Smooth muscle cell (in vitro differentiated cells): Measurements from ENCODE around the gene DNER. TPM values are rescaled to one million over a fixed set of nuclear protein-coding genes. Genes with fewer than 3 reads are reported as not detected.

Experiments
- DNase-seq: peaks from one replicate; lab custom pipeline; 2025; ENCODE audit not compliant: unreplicated experiment; lab: John Stamatoyannopoulos, UW
- H2AFZ ChIP-seq: fragments of 200-600 bp; sonication (generic); 2 replicates; pipeline ENCODE4 v1.6.0; 2016; ENCODE audit warnings: antibody characterized with exemption, low read depth, mild to moderate bottlenecking
- H3F3A ChIP-seq: fragments of 200-600 bp; sonication (generic); 2 replicates; pipeline ENCODE4 v1.6.0; 2017; ENCODE audit warnings: antibody characterized with exemption, low read depth
- H3K27ac ChIP-seq: fragments of 200-600 bp; sonication (generic); 2 replicates; pipeline ENCODE4 v1.5.1; 2016; ENCODE audit warnings: low read depth, mild to moderate bottlenecking
- H3K27me3 ChIP-seq: fragments of 200-600 bp; sonication (generic); 2 replicates; pipeline ENCODE4 v1.6.1; 2016; ENCODE audit warnings: low read depth, mild to moderate bottlenecking
- H3K36me3 ChIP-seq: fragments of 200-600 bp; sonication (generic); 2 replicates; pipeline ENCODE4 v1.5.1; 2016; ENCODE audit warnings: low read depth
- H3K4me1 ChIP-seq: fragments of 200-600 bp; sonication (generic); 2 replicates; pipeline ENCODE4 v1.5.1; 2016; ENCODE audit warnings: low read depth
- H3K4me2 ChIP-seq: fragments of 200-600 bp; sonication (generic); 2 replicates; pipeline ENCODE4 v1.6.0; 2016; ENCODE audit warnings: mild to moderate bottlenecking
- H3K4me3 ChIP-seq: fragments of 200-600 bp; sonication (generic); 2 replicates; pipeline ENCODE4 v1.5.1; 2016; ENCODE audit warnings: mild to moderate bottlenecking
- H3K79me2 ChIP-seq: fragments of 200-600 bp; sonication (generic); 2 replicates; pipeline ENCODE4 v1.6.0; 2016; ENCODE audit warnings: low read depth, mild to moderate bottlenecking
- H3K9ac ChIP-seq: fragments of 200-600 bp; sonication (generic); 2 replicates; pipeline ENCODE4 v1.6.0; 2016; ENCODE audit warnings: low read depth
- H3K9me3 ChIP-seq: fragments of 200-600 bp; sonication (generic); replicated peaks from 2 replicates; pipeline ENCODE4 v1.5.1; 2016; ENCODE audit warnings: low read depth
- H4K20me1 ChIP-seq: fragments of 200-600 bp; sonication (generic); 2 replicates; pipeline ENCODE4 v1.6.0; 2016; ENCODE audit warnings: low read depth
- CTCF ChIP-seq: fragments of 200-600 bp; sonication (generic); IDR thresholded peaks from 2 replicates; pipeline ENCODE4 v1.5.1; 2017; ENCODE audit warnings: borderline replicate concordance, mild to moderate bottlenecking, antibody characterized with exemption; ENCODE audit not compliant: insufficient read depth, poor library complexity, severe bottlenecking
- WGBS: methylation state at CpG from one replicate; pipeline ENCODE4 v1.1.7; 2016; ENCODE audit warnings: low lambda C conversion rate; 5-methylcytosine and 5-hydroxymethylcytosine counted together
- polyA plus RNA-seq: library from polyadenylated mRNA; unstranded; fragments of >200 nt; fragmentation: Nextera tagmentation; extraction: Ambion mirVana; gene quantifications from 2 replicates; pipeline ENCODE4 v1.2.1, GENCODE V29; 2016
- total RNA-seq: library from RNA; depleted of rRNA; stranded (reverse); fragments of >200 nt; gene quantifications from 2 replicates; pipeline ENCODE4 v1.2.3, GENCODE V29; 2014

DNER gene
- total and polyA plus RNA-seq, 2 experiments from 2014 or later = 0.31 to 0.61 TPM

DNA sequence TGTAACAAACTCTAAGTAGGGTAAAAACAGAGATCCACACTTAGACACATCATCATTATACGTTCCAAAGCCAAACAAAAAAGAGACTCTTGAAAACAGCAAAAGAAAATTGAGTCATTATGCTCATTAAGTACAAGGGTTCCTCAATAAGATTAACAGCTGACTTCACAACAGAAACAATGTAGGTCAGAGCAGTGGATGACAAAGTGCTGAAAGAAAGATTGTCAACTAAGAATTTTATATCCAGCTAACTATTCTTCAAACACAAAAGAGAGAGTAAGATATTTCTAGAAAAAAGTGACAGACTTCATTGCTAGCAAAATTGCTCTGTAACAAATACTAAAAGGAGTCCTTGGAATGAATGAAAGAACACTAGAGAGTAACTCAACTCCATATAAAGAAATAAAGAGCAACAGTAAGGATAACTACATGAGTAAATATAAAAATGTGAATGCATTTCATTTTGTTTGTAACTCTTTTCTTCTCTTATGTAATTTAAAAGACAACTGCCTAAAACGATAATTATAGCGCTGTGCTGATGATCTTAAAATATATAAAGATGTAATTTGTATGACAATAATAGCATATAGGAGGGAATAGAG, 23.8 kb upstream of the DNER start:
- no peaks in the 10 kb centered on the region for H4K20me1 ChIP-seq
- H3K79me2 ChIP-seq = no peaks in the 10 kb centered on the region
- no peaks in the 10 kb centered on the region for H3F3A ChIP-seq
- H3K9ac ChIP-seq = no peak overlapping the region
- TF ChIP-seq CTCF = no peak
- H3K4me1 ChIP-seq = no peaks in the 10 kb centered on the region
- no peak overlapping the region for H2AFZ ChIP-seq
- DNase-seq = no peak
- no peak overlapping the region for H3K4me3 ChIP-seq
- H3K9me3 ChIP-seq = peaks cover 9% of the 10 kb centered on the region
- no peaks in the 10 kb centered on the region for H3K27me3 ChIP-seq
- H3K36me3 ChIP-seq = no peaks in the 10 kb centered on the region
- WGBS = 62% methylated on average over 3 of the region's 3 CpGs
- no peak overlapping the region for H3K4me2 ChIP-seq
- H3K27ac ChIP-seq = no peak overlapping the region

DNA sequence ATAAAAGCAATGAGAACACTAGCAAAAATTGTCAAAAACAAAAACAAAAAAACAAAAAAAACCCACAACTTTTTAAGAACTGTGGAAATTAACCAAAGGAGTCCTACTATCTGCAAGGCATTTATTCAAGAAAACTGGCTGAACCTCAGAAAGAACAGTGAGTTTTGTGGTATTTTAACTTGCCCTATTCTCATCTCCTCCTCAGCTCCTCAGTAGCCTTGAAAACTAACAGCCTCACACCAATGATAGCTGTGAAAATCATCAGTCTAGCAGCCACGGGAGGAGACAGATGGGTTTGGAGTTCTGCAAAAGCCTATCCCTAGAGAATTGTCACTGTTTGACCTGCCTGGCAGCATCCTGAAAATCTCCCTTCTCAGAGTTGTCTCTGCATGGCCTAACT, 20.1 kb upstream of the DNER start:
- Histone ChIP-seq H3K9me3 (peaks cover 9% of the 10 kb centered on the region), H4K20me1 (no peaks in the 10 kb centered on the region), H3K79me2 (no peaks in the 10 kb centered on the region), H2AFZ (no peak overlapping the region), H3K27me3 (no peaks in the 10 kb centered on the region), H3K4me1 (no peaks in the 10 kb centered on the region), H3K9ac (no peak overlapping the region), H3K4me2 (no peak overlapping the region), H3F3A (no peaks in the 10 kb centered on the region), H3K27ac (no peak overlapping the region), H3K36me3 (no peaks in the 10 kb centered on the region), H3K4me3 (no peak overlapping the region)
- TF ChIP-seq CTCF = no peak
- no peak for DNase-seq
- 55% methylated on average over 1 of the region's 1 CpG for WGBS

DNA sequence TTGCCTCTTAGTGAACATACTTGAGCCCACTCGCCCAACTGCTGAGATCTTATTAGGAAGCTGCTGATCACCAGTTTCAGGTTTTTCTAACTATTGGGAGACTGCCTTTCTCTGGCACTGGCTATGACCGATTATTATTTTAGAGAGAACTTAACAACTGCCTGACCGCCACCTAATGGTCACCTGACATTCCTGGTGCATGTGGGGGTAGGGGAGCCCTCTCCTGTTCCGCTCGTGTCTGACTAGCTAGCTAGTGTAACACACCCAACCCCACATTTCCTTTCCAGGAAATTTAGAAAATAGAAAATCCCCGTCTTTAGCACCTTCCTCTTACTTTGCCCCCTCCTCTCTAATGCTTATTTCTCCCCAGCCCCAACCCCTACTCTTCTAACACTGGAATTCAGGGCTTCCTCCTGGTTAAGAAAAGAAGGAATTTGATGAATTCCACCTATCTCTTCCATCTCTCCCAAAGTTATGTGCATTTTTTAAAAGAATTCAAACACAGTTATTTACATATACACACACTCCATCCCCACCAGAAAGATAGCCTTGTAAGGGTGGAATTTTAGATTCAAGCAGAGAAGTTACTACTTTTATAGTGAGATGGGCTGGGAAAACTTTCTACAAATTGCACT, 19.4 kb upstream of the DNER start:
- WGBS = 54% methylated on average over 6 of the region's 6 CpGs

More for the DNA sequence above, 19.4 kb upstream of the DNER start:
- Histone ChIP-seq H3K4me1 (no peaks in the 10 kb centered on the region), H3K9me3 (peaks cover 9% of the 10 kb centered on the region), H2AFZ (no peak overlapping the region), H4K20me1 (no peaks in the 10 kb centered on the region), H3K4me3 (no peak overlapping the region), H3K9ac (no peak overlapping the region), H3K79me2 (no peaks in the 10 kb centered on the region), H3K27me3 (no peaks in the 10 kb centered on the region), H3K36me3 (no peaks in the 10 kb centered on the region), H3F3A (no peaks in the 10 kb centered on the region), H3K4me2 (no peak overlapping the region), H3K27ac (no peak overlapping the region)
- no peak for DNase-seq
- TF ChIP-seq CTCF = no peak
